Amniotic stem cell (primary cell): ENCODE results near the gene WSCD2.

Experiments used
- DNase-seq: peaks from one replicate; lab custom pipeline; 2025; lab: John Stamatoyannopoulos, UW

WSCD2 gene

DNA sequence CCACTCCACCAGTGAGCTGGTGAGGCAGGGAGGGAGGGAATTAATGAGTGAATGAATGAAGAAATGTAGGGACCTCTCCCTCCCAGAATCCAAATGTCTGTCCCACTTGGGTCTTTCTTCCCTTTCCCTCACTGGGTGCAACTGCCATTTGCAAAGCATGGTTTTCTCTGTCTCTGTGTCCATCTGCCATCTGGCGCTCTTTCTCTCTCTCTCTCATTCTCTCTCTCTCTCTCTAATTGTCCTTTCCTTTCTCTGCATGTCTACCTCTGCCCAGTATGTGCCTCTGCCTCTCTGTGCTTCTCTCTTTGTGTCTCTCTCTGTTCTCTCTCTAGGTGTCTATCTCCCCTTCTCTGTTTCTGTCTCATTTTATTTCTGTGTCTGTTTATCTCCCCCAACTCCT is 107.3 kb downstream of the WSCD2 start:
- no peak for DNase-seq

DNA sequence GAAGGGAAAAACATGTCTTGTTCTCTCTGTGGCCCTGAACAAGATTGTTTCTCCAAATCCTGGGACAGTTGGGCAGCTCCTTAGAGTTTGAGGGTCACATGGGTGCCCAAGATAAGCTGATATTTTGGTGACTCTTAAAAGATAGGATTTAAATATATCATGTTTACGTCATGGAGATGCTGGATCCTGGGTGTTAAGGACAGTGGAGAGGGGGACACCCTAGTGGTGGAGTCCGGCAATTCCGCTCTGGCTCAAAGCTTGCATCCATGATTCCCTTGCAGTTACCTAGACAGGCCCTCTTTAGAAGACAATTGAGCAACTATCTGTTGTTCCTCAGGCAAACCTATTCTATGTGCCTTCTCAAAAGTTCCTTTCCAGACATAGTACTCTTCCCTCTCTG is 108.2 kb downstream of the WSCD2 start:
- no peak for DNase-seq

- no peak for DNase-seq
Measured at GRCh38 chr12:108238474-108238873, 109.4 kb downstream of the WSCD2 start.

- DNase-seq: no peak
Measured at GRCh38 chr12:108239378-108239777, 110.3 kb downstream of the WSCD2 start.

DNA sequence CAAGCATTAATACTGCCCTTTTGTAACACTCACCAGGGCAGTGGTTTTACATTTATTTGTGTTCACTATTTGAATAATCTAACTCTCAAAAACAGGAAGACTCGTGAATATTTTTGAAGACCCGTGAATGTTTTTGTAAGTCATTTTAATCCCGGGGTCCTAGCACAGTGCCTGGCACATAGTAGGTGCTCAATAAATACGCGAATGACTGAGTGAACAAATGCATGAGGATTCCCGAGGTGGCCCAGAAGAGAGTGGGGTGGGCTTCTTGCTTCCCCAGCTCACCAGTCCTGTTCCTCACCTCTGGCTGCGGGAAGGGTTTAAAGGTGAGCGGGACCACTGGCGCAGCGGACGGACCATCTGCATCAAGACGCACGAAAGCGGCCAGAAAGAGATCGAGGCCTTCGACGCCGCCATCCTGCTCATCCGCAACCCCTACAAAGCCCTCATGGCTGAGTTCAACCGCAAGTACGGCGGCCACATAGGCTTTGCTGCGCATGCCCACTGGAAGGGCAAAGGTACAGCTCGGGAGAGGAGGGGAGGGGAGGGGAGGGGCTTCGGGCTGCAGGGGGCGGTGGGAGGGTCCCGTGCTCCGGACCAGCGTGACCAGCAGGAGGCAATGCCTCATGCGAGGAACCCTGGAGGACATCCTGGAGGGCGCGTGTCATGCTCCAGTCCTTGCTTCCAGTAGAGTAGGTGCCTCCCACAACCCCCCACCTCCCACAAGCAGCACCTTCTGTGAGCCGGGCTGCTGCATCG is 111.1 kb downstream of the WSCD2 start:
- DNase-seq: no peak

DNA sequence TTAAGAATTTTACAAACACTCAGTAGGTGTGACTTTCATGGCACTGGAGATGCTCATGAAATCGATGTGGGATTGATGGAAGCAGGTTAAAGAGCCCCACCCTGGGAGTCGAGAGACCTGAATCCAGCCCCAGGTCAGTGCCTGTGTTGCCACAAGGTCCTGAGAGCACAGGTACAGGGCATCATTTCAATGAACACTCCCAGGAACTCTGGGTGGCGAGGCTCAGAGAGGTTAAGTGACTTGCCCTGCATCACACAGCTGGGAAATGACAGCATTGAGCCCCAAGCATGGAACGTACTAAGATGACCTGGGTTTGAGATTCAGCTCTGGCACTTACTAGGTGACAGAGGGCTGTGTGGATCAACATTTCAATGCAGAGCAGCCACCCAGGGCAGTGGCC is 111.8 kb downstream of the WSCD2 start:
- no peak for DNase-seq

- DNase-seq: no peak
Measured at GRCh38 chr12:108241986-108242703, 113.1 kb downstream of the WSCD2 start.

GRCh38 chr12:108247130-108247529 is 118.0 kb downstream of the WSCD2 start:
- DNase-seq: no peak

DNA sequence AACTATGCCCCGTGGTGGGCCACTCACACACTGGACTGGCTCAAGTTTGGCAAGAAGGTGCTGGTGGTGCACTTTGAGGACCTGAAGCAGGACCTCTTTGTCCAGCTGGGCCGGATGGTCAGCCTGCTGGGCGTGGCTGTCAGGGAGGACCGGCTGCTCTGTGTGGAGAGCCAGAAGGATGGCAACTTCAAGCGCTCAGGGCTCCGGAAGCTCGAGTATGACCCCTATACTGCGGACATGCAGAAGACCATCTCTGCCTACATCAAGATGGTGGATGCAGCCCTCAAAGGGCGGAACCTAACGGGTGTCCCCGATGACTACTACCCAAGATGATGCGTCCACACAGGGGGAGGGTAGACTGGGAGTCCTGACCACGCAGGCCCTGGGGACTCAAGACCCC is 118.9 kb downstream of the WSCD2 start:
- no peak for DNase-seq

GRCh38 chr12:108252523-108252922 is 123.4 kb downstream of the WSCD2 start:
- DNase-seq: no peak

DNA sequence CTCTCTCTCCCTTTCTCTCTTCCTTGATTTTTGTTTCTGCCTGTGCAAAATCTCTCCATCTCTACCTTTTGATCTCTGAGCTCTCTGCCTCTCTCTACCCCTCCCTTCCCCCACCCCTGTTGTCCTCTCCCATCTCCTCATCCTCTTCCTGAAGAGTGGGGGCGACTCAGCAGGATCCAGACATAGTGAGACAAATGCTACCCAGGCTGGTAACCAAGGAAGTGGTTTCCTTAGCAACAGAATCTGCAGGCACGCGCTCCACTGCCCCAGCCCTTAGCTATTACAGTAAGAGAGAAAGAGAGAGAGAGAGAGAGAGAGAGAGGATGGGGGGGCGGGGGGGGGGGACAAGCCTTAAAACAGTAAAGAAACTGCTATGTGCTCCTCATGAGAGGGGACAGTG is 124.5 kb downstream of the WSCD2 start:
- DNase-seq: no peak

GRCh38 chr12:108254030-108254429 is 124.9 kb downstream of the WSCD2 start:
- no peak for DNase-seq

- no peak for DNase-seq
Measured at GRCh38 chr12:108254517-108255251, 125.6 kb downstream of the WSCD2 start.

GRCh38 chr12:108255252-108255602 is 126.1 kb downstream of the WSCD2 start:
- no peak for DNase-seq

DNA sequence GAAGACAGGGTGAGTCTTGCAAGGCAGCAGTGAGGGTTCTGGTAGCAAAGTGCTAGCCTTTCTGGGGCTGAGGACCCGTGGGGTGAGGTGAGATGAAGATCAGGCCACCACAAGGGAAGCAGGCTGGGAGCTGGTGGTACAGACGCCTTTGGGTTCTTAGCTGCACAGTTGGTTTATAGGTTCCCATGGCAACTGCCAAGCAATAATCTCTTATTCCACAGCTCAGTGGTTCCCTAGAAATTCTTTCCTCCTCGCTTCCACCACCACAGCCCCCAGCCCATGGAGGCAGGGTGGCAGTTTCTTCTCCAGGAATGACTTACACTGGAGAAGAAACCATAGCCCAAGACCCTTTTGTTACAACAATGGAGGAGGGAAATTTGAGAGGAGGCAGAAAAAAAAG is 127.9 kb downstream of the WSCD2 start:
- no peak for DNase-seq

DNA sequence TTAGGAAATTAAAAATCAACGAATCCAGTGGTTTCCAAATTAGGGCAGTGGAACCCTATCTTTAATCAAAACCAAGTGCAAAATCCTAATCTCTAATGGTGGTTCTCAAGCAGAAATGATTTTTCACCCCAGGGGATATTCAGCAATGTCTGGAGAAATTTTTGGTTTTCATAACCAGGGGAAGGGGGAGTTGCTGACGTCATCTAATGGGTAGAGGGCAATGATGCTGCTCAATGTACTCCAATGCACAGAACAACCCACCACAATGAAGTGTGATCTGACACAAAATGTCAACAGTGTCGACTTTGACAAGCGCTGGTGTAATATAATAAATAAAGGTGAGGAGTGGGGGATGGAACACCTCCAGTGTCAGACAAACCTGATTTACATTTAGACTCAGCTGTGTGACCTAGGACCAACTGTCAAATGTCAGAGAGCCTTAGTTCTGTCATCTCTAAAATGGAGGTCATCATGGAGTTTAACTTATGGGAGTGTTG is 128.6 kb downstream of the WSCD2 start:
- no peak for DNase-seq

DNA sequence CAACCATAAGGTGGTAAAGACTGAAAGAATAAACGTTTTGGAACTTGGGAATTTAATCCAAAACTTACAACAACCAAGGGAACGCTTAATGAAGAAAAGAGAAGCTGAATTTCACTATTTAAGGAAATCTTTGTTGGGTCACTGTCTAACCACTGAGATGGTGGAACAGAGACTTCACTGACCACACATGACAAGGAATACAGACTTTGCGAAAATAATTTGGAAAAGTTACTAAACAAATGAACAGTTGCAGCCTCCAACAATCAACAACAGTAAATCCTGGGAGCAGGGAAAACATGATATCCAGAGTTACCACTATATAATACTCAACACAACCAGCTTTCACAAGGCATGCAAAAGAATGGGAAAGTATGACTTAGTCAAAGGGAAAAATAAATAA is 131.0 kb downstream of the WSCD2 start:
- no peak for DNase-seq

GRCh38 chr12:108260969-108261368 is 131.9 kb downstream of the WSCD2 start:
- no peak for DNase-seq

DNA sequence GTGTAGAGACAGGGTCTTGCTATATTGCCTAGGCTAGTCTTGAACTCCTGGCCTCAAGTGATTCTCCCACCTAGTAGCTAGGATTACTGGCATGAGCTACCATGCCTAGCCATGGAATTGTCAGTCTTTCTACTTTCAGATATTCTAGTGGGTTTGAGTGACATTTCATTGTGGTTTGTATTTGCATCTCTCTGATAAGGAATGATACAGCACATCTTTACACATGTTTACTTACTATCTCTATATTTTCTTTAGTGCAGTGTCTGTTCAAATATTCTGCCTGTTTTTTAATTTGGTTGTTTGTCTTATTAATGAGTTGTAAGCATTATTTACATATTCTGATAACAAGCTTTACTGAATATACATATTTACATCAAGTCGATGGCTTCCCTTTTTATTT is 136.4 kb downstream of the WSCD2 start:
- DNase-seq: no peak

DNA sequence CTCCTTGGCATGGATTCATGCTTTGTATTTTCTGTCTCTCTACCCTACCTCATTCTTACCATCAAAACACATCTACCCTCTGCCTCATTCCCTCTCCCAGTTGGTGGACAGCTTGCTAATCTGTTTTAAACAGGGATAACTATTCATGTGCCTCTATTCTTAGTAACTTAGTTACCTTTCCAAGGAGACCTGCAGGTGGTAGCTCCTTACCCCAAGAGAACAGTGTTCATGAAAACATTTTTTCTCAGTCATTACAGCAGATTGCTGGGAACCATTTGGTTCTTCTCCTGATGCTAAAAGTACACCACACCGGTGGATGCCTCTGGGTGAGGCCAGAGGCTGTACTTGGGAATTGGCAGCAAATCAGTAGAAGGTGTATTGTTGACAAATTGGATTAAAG is 137.0 kb downstream of the WSCD2 start:
- DNase-seq: no peak

GRCh38 chr12:108267450-108267849 is 138.4 kb downstream of the WSCD2 start:
- no peak for DNase-seq

GRCh38 chr12:108268397-108268796 is 139.3 kb downstream of the WSCD2 start:
- no peak for DNase-seq

GRCh38 chr12:108269224-108269623 is 140.1 kb downstream of the WSCD2 start:
- DNase-seq: no peak
